OCI-LY1 (cell line): ENCODE data around the gene TSTD1.

Source experiments
- CTCF ChIP-seq: fragments of 200-600 bp; sonication (generic), shearing (Covaris generic); IDR thresholded peaks from 2 replicates; pipeline ENCODE4 v1.5.1; 2017; ENCODE audit warnings: mild to moderate bottlenecking, antibody characterized with exemption, low read length, moderate library complexity, mixed read lengths
- EZH2 ChIP-seq: fragments of 200-600 bp; sonication (generic), shearing (Covaris generic); IDR thresholded peaks from 2 replicates; pipeline ENCODE4 v1.8.0; 2017; ENCODE audit warnings: borderline replicate concordance, mixed run types, mild to moderate bottlenecking, antibody characterized with exemption, low read length, moderate library complexity, mixed read lengths

- TF ChIP-seq CTCF (no peak), EZH2 (no peak)
These were observed 6.9 kb downstream of the TSTD1 start for GRCh38 chr1:161031874-161032273.
